ENCODE data around the gene FNDC3B.
A peak's percentile ranks its signal among the peaks of the same experiment; 100 is the strongest.

Gene FNDC3B

GRCh38 chr3:172293093-172293492 lies 253.7 kb downstream of the FNDC3B start:
- no peak for TF ChIP-seq POLR2A (IDR thresholded peaks at IDR 0.05; ENCODE audit: low read depth, low read length)
- FAIRE-seq (no peak), DNase-seq (ENCODE audit: insufficient read length, low spot score) (no peak)

- FAIRE-seq (no peak), DNase-seq (ENCODE audit: insufficient read length, low spot score) (no peak)
- no peak for TF ChIP-seq POLR2A (IDR thresholded peaks at IDR 0.05; ENCODE audit: low read depth, low read length)
Observed at GRCh38 chr3:172294223-172294806, 254.9 kb downstream of the FNDC3B start.

GRCh38 chr3:172296248-172296974 lies 257.0 kb downstream of the FNDC3B start:
- no peak for DNase-seq (ENCODE audit: insufficient read length, low spot score)
- FAIRE-seq, result no peak
- TF ChIP-seq POLR2A (IDR thresholded peaks at IDR 0.05; ENCODE audit: low read depth, low read length), result no peak

- FAIRE-seq (no peak), DNase-seq (ENCODE audit: insufficient read length, low spot score) (no peak)
- TF ChIP-seq POLR2A (IDR thresholded peaks at IDR 0.05; ENCODE audit: low read depth, low read length), result no peak
Observed at GRCh38 chr3:172296975-172297332, 257.6 kb downstream of the FNDC3B start.

- FAIRE-seq (no peak), DNase-seq (ENCODE audit: insufficient read length, low spot score) (no peak)
- TF ChIP-seq POLR2A (IDR thresholded peaks at IDR 0.05; ENCODE audit: low read depth, low read length), result no peak
Observed at GRCh38 chr3:172298247-172298646, 258.9 kb downstream of the FNDC3B start.

- no peak for FAIRE-seq
- DNase-seq (ENCODE audit: insufficient read length, low spot score), result no peak
- TF ChIP-seq POLR2A (IDR thresholded peaks at IDR 0.05; ENCODE audit: low read depth, low read length), result no peak
Observed at GRCh38 chr3:172300187-172300586, 260.8 kb downstream of the FNDC3B start.

- FAIRE-seq, result peak; percentile 36
Observed at GRCh38 chr3:172300862-172301261, 261.5 kb downstream of the FNDC3B start.

GRCh38 chr3:172302203-172302602 lies 262.8 kb downstream of the FNDC3B start:
- DNase-seq (ENCODE audit: insufficient read length, low spot score) (no peak), FAIRE-seq (no peak)
- no peak for TF ChIP-seq POLR2A (IDR thresholded peaks at IDR 0.05; ENCODE audit: low read depth, low read length)

More at GRCh38 chr3:172300862-172301261, 261.5 kb downstream of the FNDC3B start:
- no peak for DNase-seq (ENCODE audit: insufficient read length, low spot score)
- TF ChIP-seq POLR2A (IDR thresholded peaks at IDR 0.05; ENCODE audit: low read depth, low read length), result no peak

GRCh38 chr3:172303181-172303580 lies 263.8 kb downstream of the FNDC3B start:
- no peak for TF ChIP-seq POLR2A (IDR thresholded peaks at IDR 0.05; ENCODE audit: low read depth, low read length)
- no peak for DNase-seq (ENCODE audit: insufficient read length, low spot score)
- no peak for FAIRE-seq

- TF ChIP-seq POLR2A (IDR thresholded peaks at IDR 0.05; ENCODE audit: low read depth, low read length), result no peak
- no peak for DNase-seq (ENCODE audit: insufficient read length, low spot score)
- no peak for FAIRE-seq
Observed at GRCh38 chr3:172303941-172304558, 264.7 kb downstream of the FNDC3B start.

- FAIRE-seq (peak; percentile 96), DNase-seq (ENCODE audit: insufficient read length, low spot score) (peak; percentile 41)
Observed at GRCh38 chr3:172305552-172305951, 266.2 kb downstream of the FNDC3B start.

GRCh38 chr3:172305974-172306373 lies 266.6 kb downstream of the FNDC3B start:
- DNase-seq (ENCODE audit: insufficient read length, low spot score), result no peak
- no peak for FAIRE-seq
- TF ChIP-seq POLR2A (IDR thresholded peaks at IDR 0.05; ENCODE audit: low read depth, low read length), result no peak

More at GRCh38 chr3:172305552-172305951, 266.2 kb downstream of the FNDC3B start:
- no peak for TF ChIP-seq POLR2A (IDR thresholded peaks at IDR 0.05; ENCODE audit: low read depth, low read length)

- DNase-seq (ENCODE audit: insufficient read length, low spot score) (no peak), FAIRE-seq (peak; percentile 78)
- no peak for TF ChIP-seq POLR2A (IDR thresholded peaks at IDR 0.05; ENCODE audit: low read depth, low read length)
Observed at GRCh38 chr3:172307141-172307560, 267.8 kb downstream of the FNDC3B start.

- DNase-seq (ENCODE audit: insufficient read length, low spot score), result no peak
- no peak for FAIRE-seq
- TF ChIP-seq POLR2A (IDR thresholded peaks at IDR 0.05; ENCODE audit: low read depth, low read length), result no peak
Observed at GRCh38 chr3:172309059-172309458, 269.7 kb downstream of the FNDC3B start.

All from H54 (cell line).